ENCODE data around the gene PLXNA2. TPM values are rescaled to one million over a fixed set of nuclear protein-coding genes. Genes with fewer than 3 reads are reported as not detected.

PLXNA2 gene
- total RNA-seq, 1 experiment from 2014 or later, result 0.89 TPM

DNA sequence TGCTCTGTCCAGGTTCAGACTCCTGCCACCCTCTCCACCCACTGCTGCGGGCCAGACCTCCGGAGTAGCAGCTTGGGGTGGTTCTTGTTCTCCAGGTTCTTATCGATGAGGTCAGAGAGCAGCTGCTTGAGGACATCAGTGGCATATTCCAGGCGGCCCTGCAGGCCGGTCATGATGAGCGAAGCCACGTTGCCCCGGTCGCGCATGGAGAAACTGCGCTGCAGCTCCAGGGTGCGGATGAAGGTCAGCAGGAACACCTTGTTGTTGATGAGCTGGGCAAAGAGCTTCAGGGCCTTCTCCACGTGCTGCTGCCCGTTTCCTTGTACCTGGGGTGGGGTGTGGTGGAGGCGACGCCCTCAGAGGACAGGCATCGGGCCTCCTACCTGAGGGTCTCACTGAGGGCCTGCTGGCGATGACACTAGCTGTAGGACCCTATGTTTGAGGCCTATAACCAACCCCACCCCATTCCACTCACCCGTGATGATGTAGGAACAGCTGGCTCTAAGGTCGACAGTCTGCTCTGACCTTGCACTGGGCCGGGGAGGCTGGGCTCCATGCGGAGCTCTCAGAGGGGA, 202.1 kb downstream of the PLXNA2 start:
- Histone ChIP-seq H3K4me2 (ENCODE audit: low read length) (no peak overlapping the region), H3K9ac (ENCODE audit: low read length) (no peak overlapping the region), H3K9me2 (ENCODE audit: insufficient read depth) (no peaks in the 10 kb centered on the region), H3K27me3 (ENCODE audit: insufficient read depth, low read length) (no peaks in the 10 kb centered on the region), H3K4me1 (ENCODE audit: control insufficient read depth in 1 of 2, insufficient read depth in 2 of 2, low read length in 2 of 2) (no peaks in the 10 kb centered on the region), H4K20me1 (ENCODE audit: insufficient read depth) (no peaks in the 10 kb centered on the region), H3K27ac (ENCODE audit: low read depth, low read length) (no peak overlapping the region), H3K36me3 (ENCODE audit: control insufficient read depth in 1 of 2, insufficient read depth in 2 of 2, low read length in 2 of 2) (no peaks in the 10 kb centered on the region), H3K79me2 (ENCODE audit: insufficient read depth, low read length) (no peaks in the 10 kb centered on the region), H2AFZ (ENCODE audit: low read depth, low read length, poor library complexity, severe bottlenecking) (no peak overlapping the region), H3K4me3 (replicated peaks in 1 of 2; ENCODE audit: low read depth in 1 of 2, low read length in 2 of 2) (no peak overlapping the region), H3K9me3 (ENCODE audit: control insufficient read depth in 1 of 2, insufficient read depth in 1 of 2, low read depth in 1 of 2, low read length in 2 of 2) (no peaks in the 10 kb centered on the region)
- intact Hi-C loops (cut with micrococcal nuclease), result no loop called here
- ChIA-PET POLR2A (no interaction called here), RAD21 (ENCODE audit: low non-redundant PET in 1 of 2, low total read pairs in 2 of 2, uncharacterized antibody in 2 of 2, unreplicated experiment in 2 of 2) (no interaction called here), CTCF (interaction anchor here (0.7 to 4.1 kb wide), 2 partner anchors 20 to 203 kb away, joined by 3 to 13 read pairs; no protein-coding TSS in a partner anchor)
- no TSS peak for BruUV-seq (replicated peaks)
- ATAC-seq, result no peak
- TF ChIP-seq, protein P1, sequence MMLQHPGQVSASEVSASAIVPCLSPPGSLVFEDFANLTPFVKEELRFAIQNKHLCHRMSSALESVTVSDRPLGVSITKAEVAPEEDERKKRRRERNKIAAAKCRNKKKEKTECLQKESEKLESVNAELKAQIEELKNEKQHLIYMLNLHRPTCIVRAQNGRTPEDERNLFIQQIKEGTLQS (IDR thresholded peaks at IDR 0.05), result no peak
- no peak for TF ChIP-seq YY1 (IDR thresholded peaks at IDR 0.05; ENCODE audit: extremely low read depth, insufficient replicate concordance, low read depth, low read length)
- TF ChIP-seq FOSL1 (IDR thresholded peaks at IDR 0.05; ENCODE audit: low read depth), result no peak
- TF ChIP-seq ZNF274 (IDR thresholded peaks at IDR 0.05; ENCODE audit: low read depth, low read length), result no peak
- TF ChIP-seq POLR2AphosphoS5 (IDR thresholded peaks at IDR 0.05; ENCODE audit: low read depth, low read length), result no peak
- no peak for TF ChIP-seq POLR2A (IDR thresholded peaks at IDR 0.05; ENCODE audit: borderline replicate concordance, extremely low read depth, insufficient read depth, insufficient read length)
- no peak for TF ChIP-seq CEBPB (IDR thresholded peaks at IDR 0.05; ENCODE audit: low read depth)
- no peak for TF ChIP-seq RAD21 (IDR thresholded peaks at IDR 0.05; ENCODE audit: low read depth)
- TF ChIP-seq ZFX (IDR thresholded peaks at IDR 0.05), result no peak
- TF ChIP-seq, protein P2, sequence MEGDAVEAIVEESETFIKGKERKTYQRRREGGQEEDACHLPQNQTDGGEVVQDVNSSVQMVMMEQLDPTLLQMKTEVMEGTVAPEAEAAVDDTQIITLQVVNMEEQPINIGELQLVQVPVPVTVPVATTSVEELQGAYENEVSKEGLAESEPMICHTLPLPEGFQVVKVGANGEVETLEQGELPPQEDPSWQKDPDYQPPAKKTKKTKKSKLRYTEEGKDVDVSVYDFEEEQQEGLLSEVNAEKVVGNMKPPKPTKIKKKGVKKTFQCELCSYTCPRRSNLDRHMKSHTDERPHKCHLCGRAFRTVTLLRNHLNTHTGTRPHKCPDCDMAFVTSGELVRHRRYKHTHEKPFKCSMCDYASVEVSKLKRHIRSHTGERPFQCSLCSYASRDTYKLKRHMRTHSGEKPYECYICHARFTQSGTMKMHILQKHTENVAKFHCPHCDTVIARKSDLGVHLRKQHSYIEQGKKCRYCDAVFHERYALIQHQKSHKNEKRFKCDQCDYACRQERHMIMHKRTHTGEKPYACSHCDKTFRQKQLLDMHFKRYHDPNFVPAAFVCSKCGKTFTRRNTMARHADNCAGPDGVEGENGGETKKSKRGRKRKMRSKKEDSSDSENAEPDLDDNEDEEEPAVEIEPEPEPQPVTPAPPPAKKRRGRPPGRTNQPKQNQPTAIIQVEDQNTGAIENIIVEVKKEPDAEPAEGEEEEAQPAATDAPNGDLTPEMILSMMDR (IDR thresholded peaks at IDR 0.05 in 2 of 3, conservative IDR thresholded peaks at IDR 0.05 in 1 of 3; ENCODE audit: borderline replicate concordance in 1 of 3, insufficient read depth in 1 of 3, low read depth in 2 of 3, low read length in 2 of 3), result no peak
- no peak for DNase-seq (ENCODE audit: low read depth, low spot score)

All from HCT116 (cell line).